ENCODE results near the gene NFS1. TPM values are rescaled to one million over a fixed set of nuclear protein-coding genes. Genes with fewer than 3 reads are reported as not detected.
"Not testable (repeated sequence)": the region's sequence is repeated elsewhere in the genome, so short reads cannot be mapped to it uniquely, and the experiment has no call there.

NFS1 gene
- total RNA-seq, 5 donors from 2014 or later (not counting 1 experiment from before 2014, with no cell fraction given), result 17.7 to 33.5 (median 31.2) TPM

DNA sequence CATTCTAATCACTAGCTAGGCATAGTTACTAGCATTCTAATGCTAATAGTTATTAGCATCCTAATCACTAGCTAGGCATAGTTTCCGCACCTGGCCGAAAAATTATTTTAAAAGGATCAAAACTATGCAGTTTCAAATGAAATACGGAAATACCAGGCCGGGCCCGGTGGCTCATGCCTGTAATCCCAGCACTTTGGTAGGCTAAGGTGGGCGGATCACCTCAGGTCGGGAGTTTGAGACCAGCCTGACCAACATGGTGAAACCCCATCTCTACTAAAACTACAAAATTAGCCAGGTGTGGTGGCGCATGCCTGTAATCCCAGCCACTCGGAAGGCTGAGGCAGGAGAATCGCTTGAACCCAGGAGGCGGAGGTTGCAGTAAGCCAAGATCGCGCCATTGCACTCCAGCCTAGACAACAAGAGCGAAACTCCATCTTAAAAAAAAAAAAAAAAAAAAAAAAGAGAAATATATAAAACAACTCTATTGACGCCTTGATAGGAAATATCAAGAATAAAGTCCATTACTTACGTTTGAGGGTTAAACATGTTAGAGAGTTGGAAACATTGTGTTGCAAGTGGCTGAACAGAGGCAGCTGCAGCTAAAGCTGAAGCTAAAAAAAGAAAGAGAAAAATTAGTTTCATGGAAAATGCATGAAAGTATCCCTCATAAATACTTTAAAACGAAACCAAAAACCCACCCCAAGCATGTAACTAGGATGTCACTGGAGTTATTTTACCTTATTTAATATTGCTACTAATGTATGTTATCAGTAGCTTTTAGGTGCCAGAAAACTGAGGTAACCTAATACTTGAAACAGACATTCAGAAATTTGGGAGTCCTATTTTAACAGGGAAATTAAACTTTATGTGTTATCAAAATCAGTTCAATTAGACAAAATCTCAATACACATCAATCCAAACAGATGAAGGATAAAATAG is 7.7 kb upstream of the NFS1 start:
- CTCF ChIA-PET, result interaction anchor here in 1 of 2 donors (0.7 kb wide), 1 partner anchor 22 kb away, joined by 4 read pairs; no protein-coding TSS in a partner anchor
- Mint-ChIP-seq H3K4me1 (peaks cover 45 to 49% (median 47%) of the 10 kb centered on the region in 3 donors), H3K36me3 (peaks cover 69% of the 10 kb centered on the region)
- H3K27ac Mint-ChIP-seq; H3K9me3 ChIP-seq; H3K27ac ChIP-seq (ENCODE audit: low read length); H3K9me3 Mint-ChIP-seq; ATAC-seq (replicated peaks in 1 of 4); H3K27me3 Mint-ChIP-seq; H3K4me3 Mint-ChIP-seq; H3K27me3 ChIP-seq (replicated peaks in 1 of 2; ENCODE audit: control insufficient read depth in 2 of 2, extremely low read depth in 1 of 2, insufficient read depth in 2 of 2, low read length in 1 of 2); H3K4me1 ChIP-seq (ENCODE audit: control insufficient read depth in 1 of 2, extremely low read depth in 1 of 2, insufficient read depth in 2 of 2, low read length in 2 of 2); H3K4me3 ChIP-seq (ENCODE audit: control insufficient read depth in 1 of 2, extremely low read depth in 1 of 2, low read length in 1 of 2); DNase-seq: not testable (repeated sequence)
- WGBS (ENCODE audit: insufficient coverage), result 100% methylated on average over 3 of the region's 17 CpGs
- POLR2A ChIA-PET, result interaction anchor here (0.5 to 1.4 kb wide), 7 partner anchors 12 to 1372 kb away, joined by 3 to 8 read pairs (median 3); no protein-coding TSS in a partner anchor
- peaks cover 0 to 91% of the 10 kb centered on the region in 2 donors for H3K36me3 ChIP-seq (ENCODE audit: control insufficient read depth in 2 of 2, extremely low read depth in 1 of 2, insufficient read depth in 1 of 2, low read length in 1 of 2)

DNA sequence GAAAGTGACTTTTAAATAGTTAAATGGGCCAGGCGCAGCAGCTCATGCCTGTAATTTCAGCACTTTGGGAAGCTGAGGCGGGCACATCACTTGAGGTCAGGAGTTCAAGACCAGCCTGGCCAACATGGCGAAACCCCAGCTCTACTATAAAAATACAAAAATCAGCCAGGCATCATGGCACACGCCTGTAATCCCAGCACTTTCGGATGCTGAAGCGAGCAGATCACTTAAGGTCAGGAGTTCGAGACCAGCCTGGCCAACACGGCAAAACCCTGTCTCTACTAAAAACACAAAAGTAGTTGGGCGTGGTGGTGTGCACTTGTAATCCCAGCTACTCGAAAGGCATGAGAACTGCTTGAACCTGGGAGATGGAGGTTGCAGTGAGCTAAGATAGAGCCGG is 6.7 kb upstream of the NFS1 start:
- not testable (repeated sequence) for H3K27me3 ChIP-seq (replicated peaks in 1 of 2; ENCODE audit: control insufficient read depth in 2 of 2, extremely low read depth in 1 of 2, insufficient read depth in 2 of 2, low read length in 1 of 2); H3K4me3 Mint-ChIP-seq; H3K27ac ChIP-seq (ENCODE audit: low read length); H3K4me1 ChIP-seq (ENCODE audit: control insufficient read depth in 1 of 2, extremely low read depth in 1 of 2, insufficient read depth in 2 of 2, low read length in 2 of 2); H3K9me3 ChIP-seq; ATAC-seq (replicated peaks in 1 of 4); H3K27ac Mint-ChIP-seq; DNase-seq; H3K9me3 Mint-ChIP-seq; H3K27me3 Mint-ChIP-seq; H3K4me3 ChIP-seq (ENCODE audit: control insufficient read depth in 1 of 2, extremely low read depth in 1 of 2, low read length in 1 of 2)
- H3K36me3 ChIP-seq (ENCODE audit: control insufficient read depth in 2 of 2, extremely low read depth in 1 of 2, insufficient read depth in 1 of 2, low read length in 1 of 2), result peaks cover under 1 to 82% of the 10 kb centered on the region in 2 donors
- peaks cover 61% of the 10 kb centered on the region for H3K36me3 Mint-ChIP-seq
- CTCF ChIA-PET, result interaction anchor here in 1 of 2 donors (1.2 kb wide), 1 partner anchor 13 kb away, joined by 3 read pairs; no protein-coding TSS in a partner anchor
- WGBS (ENCODE audit: insufficient coverage), result no CpG with 5 or more reads among the region's 11 CpGs
- peaks cover 36 to 41% (median 40%) of the 10 kb centered on the region in 3 donors for H3K4me1 Mint-ChIP-seq
- POLR2A ChIA-PET, result interaction anchor here (0.6 to 1.4 kb wide), 7 partner anchors 9 to 57 kb away, joined by 3 to 6 read pairs (median 3); no protein-coding TSS in a partner anchor

DNA sequence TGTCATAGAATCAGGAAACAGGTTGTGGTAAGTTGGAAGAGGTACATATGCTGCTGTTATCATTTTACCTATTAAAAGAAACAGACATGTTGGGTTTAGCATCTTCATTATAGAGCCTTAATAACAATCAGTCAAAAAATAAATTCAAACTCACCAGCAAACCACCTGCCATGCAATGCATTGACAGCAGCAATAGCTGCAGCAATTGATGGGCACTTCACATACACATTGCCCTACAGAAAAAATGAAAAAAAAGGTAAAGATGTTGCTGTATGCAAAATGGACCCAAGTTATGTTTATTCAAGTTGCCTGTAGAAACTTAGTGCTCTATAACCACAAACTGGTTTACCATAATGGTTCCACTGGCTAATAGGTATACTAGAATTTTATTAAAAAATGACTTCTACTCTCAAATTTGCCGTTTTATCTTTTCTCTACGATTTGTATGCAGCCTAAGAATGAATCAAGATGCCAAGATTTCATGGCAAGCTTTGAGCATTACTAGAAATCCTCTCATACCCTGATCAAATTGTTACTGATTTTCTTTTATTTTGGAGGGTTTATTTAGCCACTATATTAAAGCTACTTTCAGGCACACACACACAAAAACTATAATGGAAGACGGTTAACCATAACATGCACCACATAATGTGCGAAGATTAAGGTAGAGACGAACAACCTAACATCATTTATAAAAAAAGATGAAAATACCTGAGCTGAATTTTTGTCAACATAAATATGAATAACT is 5.5 kb upstream of the NFS1 start:
- ChIA-PET CTCF (interaction anchor here in 1 of 2 donors (0.6 to 1.5 kb wide), 5 partner anchors 10 to 31 kb away, joined by 3 to 5 read pairs (median 3); no protein-coding TSS in a partner anchor), POLR2A (interaction anchor here (0.7 to 1.2 kb wide), 9 partner anchors 10 to 121 kb away, joined by 3 to 6 read pairs (median 4); partner anchors contain the start of gene RBM39 (in 1 of the 2))
- Histone ChIP-seq H3K27ac (ENCODE audit: low read length) (no peak overlapping the region), H3K4me3 (ENCODE audit: control insufficient read depth in 1 of 2, extremely low read depth in 1 of 2, low read length in 1 of 2) (no peak overlapping the region), H3K27me3 (replicated peaks in 1 of 2; ENCODE audit: control insufficient read depth in 2 of 2, extremely low read depth in 1 of 2, insufficient read depth in 2 of 2, low read length in 1 of 2) (no peaks in the 10 kb centered on the region), H3K36me3 (ENCODE audit: control insufficient read depth in 2 of 2, extremely low read depth in 1 of 2, insufficient read depth in 1 of 2, low read length in 1 of 2) (peaks cover 4 to 72% of the 10 kb centered on the region in 2 donors), H3K9me3 (no peaks in the 10 kb centered on the region), H3K4me1 (ENCODE audit: control insufficient read depth in 1 of 2, extremely low read depth in 1 of 2, insufficient read depth in 2 of 2, low read length in 2 of 2) (peaks cover 4 to 6% of the 10 kb centered on the region in 2 experiments)
- H3K4me3 Mint-ChIP-seq, result peak overlapping the region in 1 of 3 donors; percentile 25
- H3K9me3 Mint-ChIP-seq, result no peaks in the 10 kb centered on the region
- DNase-seq (no peak), ATAC-seq (replicated peaks in 1 of 4) (no peak)
- no peak overlapping the region for H3K27ac Mint-ChIP-seq
- no peaks in the 10 kb centered on the region for H3K27me3 Mint-ChIP-seq
- peaks cover 54% of the 10 kb centered on the region for H3K36me3 Mint-ChIP-seq
- peaks cover 36 to 44% (median 40%) of the 10 kb centered on the region in 3 donors for H3K4me1 Mint-ChIP-seq
- 100% methylated on average over 2 of the region's 5 CpGs for WGBS (ENCODE audit: insufficient coverage)

DNA sequence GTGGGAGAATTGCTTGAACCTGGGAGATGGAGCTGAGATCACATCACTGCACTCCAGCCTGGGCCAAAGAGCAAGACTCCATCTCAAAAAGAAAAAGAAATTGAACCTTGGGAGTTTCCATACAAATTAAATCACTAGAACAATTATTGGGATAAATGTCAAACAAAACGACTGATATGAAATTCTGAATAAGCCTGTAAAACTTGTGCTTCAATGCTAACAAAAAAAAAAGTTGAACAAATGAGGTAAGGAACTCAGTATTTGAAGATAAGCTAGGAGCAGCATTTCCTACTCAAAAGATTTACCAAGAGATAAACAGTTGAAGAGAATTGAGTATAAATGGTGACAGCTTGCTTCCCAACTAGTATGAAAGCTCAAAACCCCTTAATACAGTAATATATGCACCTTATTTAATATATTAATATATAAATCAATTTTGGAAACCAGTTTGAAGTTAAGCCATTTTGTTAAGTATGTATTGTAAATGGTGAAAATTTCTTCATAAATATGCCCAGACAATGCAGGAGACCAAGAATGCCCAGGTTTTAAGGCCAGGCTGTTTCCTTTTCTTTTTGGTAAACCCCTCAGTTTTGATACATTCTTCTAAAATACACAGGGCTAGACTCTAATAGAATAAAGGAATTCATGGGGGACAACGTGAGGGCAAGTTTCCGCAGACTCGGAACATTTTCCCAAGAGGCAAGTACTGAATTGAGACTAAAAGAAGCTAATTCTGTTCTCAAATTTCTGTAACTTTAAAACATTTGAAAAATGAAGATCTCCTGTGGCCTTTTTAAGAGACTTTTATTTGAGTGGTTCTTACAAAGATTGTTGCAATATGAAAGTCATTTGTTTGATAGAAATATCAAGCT is 3.9 kb upstream of the NFS1 start:
- no CpG with 5 or more reads among the region's 4 CpGs for WGBS (ENCODE audit: insufficient coverage)
- no peaks in the 10 kb centered on the region for H3K27me3 ChIP-seq (replicated peaks in 1 of 2; ENCODE audit: control insufficient read depth in 2 of 2, extremely low read depth in 1 of 2, insufficient read depth in 2 of 2, low read length in 1 of 2)
- CTCF ChIA-PET, result interaction anchor here (0.6 to 1.1 kb wide), 3 partner anchors 8 to 87 kb away, joined by 3 to 4 read pairs (median 3); partner anchors contain the start of gene SPAG4 (in 1 of the 2)
- POLR2A ChIA-PET, result interaction anchor here (0.5 to 1.9 kb wide), 17 partner anchors 8 to 358 kb away, joined by 3 to 13 read pairs (median 3); partner anchors contain the start of gene RBM39 (in 1 of the 2)
- Mint-ChIP-seq H3K9me3 (no peaks in the 10 kb centered on the region), H3K4me1 (peaks cover 35 to 49% (median 46%) of the 10 kb centered on the region in 3 donors), H3K27me3 (no peaks in the 10 kb centered on the region), H3K27ac (peak overlapping the region in 1 of 2 donors; percentile 4), H3K36me3 (peaks cover 46% of the 10 kb centered on the region), H3K4me3 (no peak overlapping the region)
- no peak for DNase-seq
- peaks cover 12% of the 10 kb centered on the region in 2 experiments for H3K4me1 ChIP-seq (ENCODE audit: control insufficient read depth in 1 of 2, extremely low read depth in 1 of 2, insufficient read depth in 2 of 2, low read length in 2 of 2)
- no peak for ATAC-seq (replicated peaks in 1 of 4)
- H3K27ac ChIP-seq (ENCODE audit: low read length), result no peak overlapping the region
- no peaks in the 10 kb centered on the region for H3K9me3 ChIP-seq
- no peak overlapping the region for H3K4me3 ChIP-seq (ENCODE audit: control insufficient read depth in 1 of 2, extremely low read depth in 1 of 2, low read length in 1 of 2)
- peaks cover 4 to 57% of the 10 kb centered on the region in 2 donors for H3K36me3 ChIP-seq (ENCODE audit: control insufficient read depth in 2 of 2, extremely low read depth in 1 of 2, insufficient read depth in 1 of 2, low read length in 1 of 2)

DNA sequence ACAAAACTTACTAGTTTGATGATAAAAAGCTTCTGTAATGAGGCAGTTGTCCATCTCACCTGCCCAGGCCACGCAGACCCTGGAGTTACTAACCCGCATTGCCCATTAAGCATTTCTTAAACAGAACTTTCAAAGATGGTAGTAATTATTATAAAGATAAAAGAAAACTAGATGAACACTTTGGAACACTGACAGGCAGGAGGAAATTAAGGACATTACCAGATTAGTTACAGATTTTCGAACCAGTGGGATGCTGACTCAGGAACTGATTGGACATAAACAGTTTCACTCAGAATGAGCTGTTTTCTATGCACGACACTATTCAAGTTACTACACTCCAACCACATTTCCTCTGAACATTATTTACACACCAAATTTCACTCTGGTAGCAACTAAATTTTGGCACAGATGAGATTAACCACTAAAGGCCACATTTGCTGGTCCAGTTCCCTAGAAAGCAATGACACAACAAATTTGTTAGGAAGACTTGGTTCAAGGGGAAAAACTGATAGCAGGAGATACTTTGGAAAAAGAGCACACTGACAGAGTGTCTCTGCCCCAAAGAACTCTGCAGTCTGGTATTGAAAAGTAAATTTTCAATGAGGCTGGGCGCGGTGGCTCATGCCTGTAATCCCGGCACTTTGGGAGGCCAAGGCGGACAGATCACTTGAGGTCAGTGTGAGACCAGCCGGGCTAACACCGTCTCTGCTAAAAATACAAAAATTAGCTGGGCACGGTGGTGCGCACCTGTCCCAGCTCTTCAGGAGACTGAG is 3.1 kb upstream of the NFS1 start:
- POLR2A ChIA-PET, result interaction anchor here (0.5 to 1.9 kb wide), 12 partner anchors 8 to 66 kb away, joined by 3 to 13 read pairs (median 6); no protein-coding TSS in a partner anchor
- no peaks in the 10 kb centered on the region for H3K9me3 Mint-ChIP-seq
- Histone ChIP-seq H3K27me3 (replicated peaks in 1 of 2; ENCODE audit: control insufficient read depth in 2 of 2, extremely low read depth in 1 of 2, insufficient read depth in 2 of 2, low read length in 1 of 2) (no peaks in the 10 kb centered on the region), H3K36me3 (ENCODE audit: control insufficient read depth in 2 of 2, extremely low read depth in 1 of 2, insufficient read depth in 1 of 2, low read length in 1 of 2) (peaks cover 4 to 51% of the 10 kb centered on the region in 2 donors), H3K27ac (ENCODE audit: low read length) (no peak overlapping the region), H3K4me1 (ENCODE audit: control insufficient read depth in 1 of 2, extremely low read depth in 1 of 2, insufficient read depth in 2 of 2, low read length in 2 of 2) (peaks cover 16 to 19% of the 10 kb centered on the region in 2 experiments), H3K4me3 (ENCODE audit: control insufficient read depth in 1 of 2, extremely low read depth in 1 of 2, low read length in 1 of 2) (no peak overlapping the region), H3K9me3 (no peaks in the 10 kb centered on the region)
- 95% methylated on average over 6 of the region's 12 CpGs for WGBS (ENCODE audit: insufficient coverage)
- H3K4me1 Mint-ChIP-seq, result peaks cover 44 to 57% (median 52%) of the 10 kb centered on the region in 3 donors
- no peaks in the 10 kb centered on the region for H3K27me3 Mint-ChIP-seq
- CTCF ChIA-PET, result interaction anchor here (0.6 to 1.3 kb wide), 3 partner anchors 9 to 86 kb away, joined by 3 to 4 read pairs (median 3); partner anchors contain the start of gene SPAG4 (in 1 of the 2)
- DNase-seq, result no peak
- no peak for ATAC-seq (replicated peaks in 1 of 4)
- H3K27ac Mint-ChIP-seq, result peak overlapping the region in 1 of 2 donors; percentile 31
- H3K4me3 Mint-ChIP-seq, result peak overlapping the region in 1 of 3 donors; percentile 41
- peaks cover 45% of the 10 kb centered on the region for H3K36me3 Mint-ChIP-seq
